ENCODE data around the gene ZNF813. TPM values are rescaled to one million over a fixed set of nuclear protein-coding genes. Genes with fewer than 3 reads are reported as not detected.

Gene ZNF813
- polyA plus RNA-seq, 1 of the 3 experiments (the other 2 are of a cell fraction): 0.44 TPM

GRCh38 chr19:53525922-53526321 lies 58.4 kb downstream of the ZNF813 start:
- TF ChIP-seq PBX3 (IDR thresholded peaks at IDR 0.05): no peak
- no peak for TF ChIP-seq YY1 (IDR thresholded peaks at IDR 0.05; ENCODE audit: low read depth)
- TF ChIP-seq MXI1 (IDR thresholded peaks at IDR 0.05; ENCODE audit: low read depth, low read length): no peak
- no peak for TF ChIP-seq NRF1 (IDR thresholded peaks at IDR 0.05; ENCODE audit: low read depth, low read length)
- TF ChIP-seq, protein P1, sequence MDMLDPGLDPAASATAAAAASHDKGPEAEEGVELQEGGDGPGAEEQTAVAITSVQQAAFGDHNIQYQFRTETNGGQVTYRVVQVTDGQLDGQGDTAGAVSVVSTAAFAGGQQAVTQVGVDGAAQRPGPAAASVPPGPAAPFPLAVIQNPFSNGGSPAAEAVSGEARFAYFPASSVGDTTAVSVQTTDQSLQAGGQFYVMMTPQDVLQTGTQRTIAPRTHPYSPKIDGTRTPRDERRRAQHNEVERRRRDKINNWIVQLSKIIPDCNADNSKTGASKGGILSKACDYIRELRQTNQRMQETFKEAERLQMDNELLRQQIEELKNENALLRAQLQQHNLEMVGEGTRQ (IDR thresholded peaks at IDR 0.05; ENCODE audit: borderline replicate concordance, low read depth, low read length): no peak
- TF ChIP-seq EP300 (IDR thresholded peaks at IDR 0.05; ENCODE audit: borderline replicate concordance in 1 of 2, low read depth in 1 of 2, low read length in 1 of 2): no peak
- TF ChIP-seq RXRA (IDR thresholded peaks at IDR 0.05; ENCODE audit: borderline replicate concordance, low read depth): no peak
- TF ChIP-seq POLR2AphosphoS5 (IDR thresholded peaks at IDR 0.05; ENCODE audit: low read depth, low read length): no peak
- no peak for TF ChIP-seq TEAD4 (IDR thresholded peaks at IDR 0.05; ENCODE audit: borderline replicate concordance, insufficient read depth)
- TF ChIP-seq SIN3A (IDR thresholded peaks at IDR 0.05; ENCODE audit: borderline replicate concordance, low read depth, low read length): no peak
- no peak for TF ChIP-seq GABPA (IDR thresholded peaks at IDR 0.05; ENCODE audit: low read depth)
- TF ChIP-seq MAX (IDR thresholded peaks at IDR 0.05; ENCODE audit: low read depth): no peak
- no peak for TF ChIP-seq REST (IDR thresholded peaks at IDR 0.05; ENCODE audit: low read depth, low read length)
- no peak for TF ChIP-seq TAF1 (IDR thresholded peaks at IDR 0.05; ENCODE audit: borderline replicate concordance, low read depth, low read length)
- TF ChIP-seq USF1 (IDR thresholded peaks at IDR 0.05; ENCODE audit: borderline replicate concordance, low read depth): no peak
- no peak for TF ChIP-seq RFX5 (IDR thresholded peaks at IDR 0.05; ENCODE audit: low read length)
- no peak for TF ChIP-seq CHD2 (IDR thresholded peaks at IDR 0.05; ENCODE audit: low read length, partially characterized antibody)
- TF ChIP-seq, protein P2, sequence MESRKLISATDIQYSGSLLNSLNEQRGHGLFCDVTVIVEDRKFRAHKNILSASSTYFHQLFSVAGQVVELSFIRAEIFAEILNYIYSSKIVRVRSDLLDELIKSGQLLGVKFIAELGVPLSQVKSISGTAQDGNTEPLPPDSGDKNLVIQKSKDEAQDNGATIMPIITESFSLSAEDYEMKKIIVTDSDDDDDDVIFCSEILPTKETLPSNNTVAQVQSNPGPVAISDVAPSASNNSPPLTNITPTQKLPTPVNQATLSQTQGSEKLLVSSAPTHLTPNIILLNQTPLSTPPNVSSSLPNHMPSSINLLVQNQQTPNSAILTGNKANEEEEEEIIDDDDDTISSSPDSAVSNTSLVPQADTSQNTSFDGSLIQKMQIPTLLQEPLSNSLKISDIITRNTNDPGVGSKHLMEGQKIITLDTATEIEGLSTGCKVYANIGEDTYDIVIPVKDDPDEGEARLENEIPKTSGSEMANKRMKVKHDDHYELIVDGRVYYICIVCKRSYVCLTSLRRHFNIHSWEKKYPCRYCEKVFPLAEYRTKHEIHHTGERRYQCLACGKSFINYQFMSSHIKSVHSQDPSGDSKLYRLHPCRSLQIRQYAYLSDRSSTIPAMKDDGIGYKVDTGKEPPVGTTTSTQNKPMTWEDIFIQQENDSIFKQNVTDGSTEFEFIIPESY (IDR thresholded peaks at IDR 0.05; ENCODE audit: borderline replicate concordance, low read depth): no peak
- H3F3A ChIP-seq (replicated peaks; ENCODE audit: insufficient read depth): no peaks in the 10 kb centered on the region
- CTCF ChIA-PET: no interaction called here
- no peak overlapping the region for H3K9ac ChIP-seq
- POLR2A ChIA-PET: no interaction called here
- WGBS (ENCODE audit: low lambda C conversion rate): 96% methylated on average over 2 of the region's 2 CpGs
- peaks cover 0 to 8% of the 10 kb centered on the region in 2 experiments; a peak in 1 of 4 replicates for H3K4me1 ChIP-seq (ENCODE audit: control insufficient read depth in 1 of 2, insufficient read depth in 2 of 2, low read depth in 1 of 2, low read length in 1 of 2)
- H3K9me2 ChIP-seq: no peaks in the 10 kb centered on the region
- peaks cover 0 to 5% of the 10 kb centered on the region in 2 experiments for H3K36me3 ChIP-seq (replicated peaks in 1 of 2; ENCODE audit: control insufficient read depth in 1 of 2, insufficient read depth in 2 of 2, low read length in 1 of 2)
- DNase-seq: no peak
- H3K79me2 ChIP-seq (ENCODE audit: insufficient read depth): peaks cover 11% of the 10 kb centered on the region
- no peaks in the 10 kb centered on the region for H3K27me3 ChIP-seq (ENCODE audit: insufficient read depth)
- H3K4me2 ChIP-seq: no peak overlapping the region
- H2AFZ ChIP-seq (ENCODE audit: low read depth): no peak overlapping the region
- no peak overlapping the region for H3K4me3 ChIP-seq (ENCODE audit: low read depth in 2 of 2, low read length in 1 of 2)
- H4K20me1 ChIP-seq (ENCODE audit: insufficient read depth): no peaks in the 10 kb centered on the region
- peaks cover 7% of the 10 kb centered on the region; the same call in 1 of the 2 replicates for H3K9me3 ChIP-seq
- H3K27ac ChIP-seq (ENCODE audit: low read depth in 2 of 2, low read length in 1 of 2): no peak overlapping the region
